ENCODE measurements around the gene TTLL7. TPM values are rescaled to one million over a fixed set of nuclear protein-coding genes. Genes with fewer than 3 reads are reported as not detected.

Gene TTLL7
- total RNA-seq, 4 donors from 2014 or later: 1.2 to 16.5 (median 4.1) TPM

GRCh38 chr1:83845437-83846071, 153.4 kb downstream of the TTLL7 start:
- Histone ChIP-seq H3K27ac (no peak overlapping the region), H3K4me1 (peaks cover 0 to 15% (median 0%) of the 10 kb centered on the region in 4 donors), H3K9me3 (no peaks in the 10 kb centered on the region), H3K36me3 (no peaks in the 10 kb centered on the region), H3K27me3 (no peaks in the 10 kb centered on the region), H3K4me3 (no peak overlapping the region)
- TF ChIP-seq CTCF (IDR thresholded peaks at IDR 0.05) (no peak), POLR2A (IDR thresholded peaks at IDR 0.05) (no peak)
- DNase-seq: no peak

- TF ChIP-seq CTCF (IDR thresholded peaks at IDR 0.05) (no peak), POLR2A (IDR thresholded peaks at IDR 0.05) (no peak)
- peaks cover 0 to 14% (median 0%) of the 10 kb centered on the region in 4 donors for H3K4me1 ChIP-seq
- DNase-seq: no peak
- no peaks in the 10 kb centered on the region for H3K36me3 ChIP-seq
- H3K27me3 ChIP-seq: no peaks in the 10 kb centered on the region
- no peak overlapping the region for H3K4me3 ChIP-seq
- no peak overlapping the region for H3K27ac ChIP-seq
- no peaks in the 10 kb centered on the region for H3K9me3 ChIP-seq
Observed at GRCh38 chr1:83844546-83844945, 154.4 kb downstream of the TTLL7 start.

GRCh38 chr1:83839566-83840173, 159.3 kb downstream of the TTLL7 start:
- no peaks in the 10 kb centered on the region for H3K27me3 ChIP-seq
- H3K27ac ChIP-seq: no peak overlapping the region
- no peaks in the 10 kb centered on the region for H3K9me3 ChIP-seq
- H3K4me1 ChIP-seq: no peaks in the 10 kb centered on the region
- TF ChIP-seq CTCF (IDR thresholded peaks at IDR 0.05) (no peak), POLR2A (IDR thresholded peaks at IDR 0.05) (no peak)
- no peak for DNase-seq
- H3K36me3 ChIP-seq: no peaks in the 10 kb centered on the region
- no peak overlapping the region for H3K4me3 ChIP-seq

GRCh38 chr1:83838573-83838972, 160.4 kb downstream of the TTLL7 start:
- H3K27ac ChIP-seq: no peak overlapping the region
- no peaks in the 10 kb centered on the region for H3K36me3 ChIP-seq
- no peaks in the 10 kb centered on the region for H3K27me3 ChIP-seq
- no peak overlapping the region for H3K4me3 ChIP-seq
- TF ChIP-seq CTCF (IDR thresholded peaks at IDR 0.05) (no peak), POLR2A (IDR thresholded peaks at IDR 0.05) (no peak)
- H3K9me3 ChIP-seq: no peaks in the 10 kb centered on the region
- H3K4me1 ChIP-seq: no peaks in the 10 kb centered on the region
- DNase-seq: no peak

- Histone ChIP-seq H3K36me3 (no peaks in the 10 kb centered on the region), H3K9me3 (no peaks in the 10 kb centered on the region), H3K27me3 (no peaks in the 10 kb centered on the region), H3K4me3 (no peak overlapping the region), H3K27ac (no peak overlapping the region), H3K4me1 (no peaks in the 10 kb centered on the region)
- no peak for DNase-seq
- no peak for TF ChIP-seq POLR2A (IDR thresholded peaks at IDR 0.05)
- no peak for TF ChIP-seq CTCF (IDR thresholded peaks at IDR 0.05)
Observed at GRCh38 chr1:83836543-83836942, 162.4 kb downstream of the TTLL7 start.

Measured in Peyer's patch (tissue), 4 donors.